Activated CD4-positive, alpha-beta T cell treated with anti-CD3 and anti-CD28 coated beads, Interleukin-2, amount 50 U/mL, for 16 hours (primary cell): ENCODE measurements around the gene IL34.

Source experiments
- DNase-seq: peaks from one replicate; pipeline ENCODE4 v3.0.0-alpha.2; 2020

Gene IL34

GRCh38 chr16:70703835-70704381 is 57.5 kb downstream of the IL34 start:
- no peak for DNase-seq

DNA sequence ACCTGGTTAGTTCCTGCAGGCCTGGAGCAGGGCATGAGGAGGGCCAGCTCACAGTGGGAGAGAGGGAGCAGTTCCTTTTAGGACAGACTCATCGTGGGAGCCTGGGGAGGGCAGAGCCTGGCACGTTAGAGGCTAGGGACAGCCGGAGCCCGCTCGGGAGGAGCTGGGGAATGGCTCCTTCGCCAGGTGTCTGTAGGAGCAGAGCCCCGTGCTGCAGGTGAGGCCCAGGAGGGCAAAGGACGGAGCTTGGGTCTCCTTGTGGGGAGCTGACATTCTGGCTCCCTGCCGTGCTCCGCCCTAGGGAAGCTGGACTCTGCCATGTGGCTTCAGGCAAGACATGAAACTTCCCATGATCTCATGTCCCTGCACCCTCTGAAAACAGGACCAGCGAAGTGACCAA is 58.2 kb downstream of the IL34 start:
- no peak for DNase-seq

DNA sequence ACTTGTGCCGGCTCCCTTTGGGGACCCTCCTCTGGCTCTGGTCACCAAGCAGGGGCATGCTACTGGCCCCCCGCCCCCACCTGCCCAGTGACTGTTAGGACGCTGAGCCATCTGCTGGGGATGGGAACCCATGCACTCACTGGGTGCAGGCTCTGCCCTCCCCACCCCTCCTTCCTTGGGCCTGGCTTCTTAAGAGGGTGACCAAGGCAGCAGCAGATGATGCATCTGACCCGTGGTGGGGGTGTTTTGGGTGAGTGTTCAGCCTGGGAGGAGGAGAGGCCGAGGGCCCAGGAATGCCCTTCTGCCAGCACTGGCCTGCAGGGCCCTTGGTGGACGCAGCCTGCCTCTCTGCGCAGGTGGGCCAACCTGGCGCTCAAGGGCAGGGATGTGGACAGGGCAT is 58.7 kb downstream of the IL34 start:
- no peak for DNase-seq

DNA sequence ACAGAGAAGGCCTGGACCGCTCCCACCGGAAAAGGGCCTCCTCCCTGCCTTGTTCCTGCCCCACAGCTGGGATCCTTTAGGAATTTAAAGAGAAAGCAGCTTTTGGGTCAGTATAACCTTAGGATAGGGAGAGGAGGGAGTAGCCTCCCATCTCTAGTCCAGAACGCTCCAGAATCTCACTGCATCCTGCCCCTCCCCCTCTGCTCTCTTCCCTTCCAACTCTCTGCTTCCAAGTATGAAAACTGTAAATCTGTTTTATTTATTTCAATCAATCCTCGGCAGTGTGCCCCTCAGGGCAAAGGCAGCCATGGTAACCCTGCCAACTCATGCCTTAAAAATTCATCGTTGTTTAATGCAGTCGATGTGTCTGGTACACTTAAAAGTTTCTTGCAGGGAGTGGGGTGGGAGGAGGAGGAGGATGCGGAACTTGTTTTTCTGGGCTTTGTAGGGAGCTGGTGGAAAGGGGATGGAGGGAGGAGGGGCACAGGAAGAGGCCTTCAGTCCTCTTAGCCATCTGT is 60.6 kb downstream of the IL34 start:
- DNase-seq, result no peak

DNA sequence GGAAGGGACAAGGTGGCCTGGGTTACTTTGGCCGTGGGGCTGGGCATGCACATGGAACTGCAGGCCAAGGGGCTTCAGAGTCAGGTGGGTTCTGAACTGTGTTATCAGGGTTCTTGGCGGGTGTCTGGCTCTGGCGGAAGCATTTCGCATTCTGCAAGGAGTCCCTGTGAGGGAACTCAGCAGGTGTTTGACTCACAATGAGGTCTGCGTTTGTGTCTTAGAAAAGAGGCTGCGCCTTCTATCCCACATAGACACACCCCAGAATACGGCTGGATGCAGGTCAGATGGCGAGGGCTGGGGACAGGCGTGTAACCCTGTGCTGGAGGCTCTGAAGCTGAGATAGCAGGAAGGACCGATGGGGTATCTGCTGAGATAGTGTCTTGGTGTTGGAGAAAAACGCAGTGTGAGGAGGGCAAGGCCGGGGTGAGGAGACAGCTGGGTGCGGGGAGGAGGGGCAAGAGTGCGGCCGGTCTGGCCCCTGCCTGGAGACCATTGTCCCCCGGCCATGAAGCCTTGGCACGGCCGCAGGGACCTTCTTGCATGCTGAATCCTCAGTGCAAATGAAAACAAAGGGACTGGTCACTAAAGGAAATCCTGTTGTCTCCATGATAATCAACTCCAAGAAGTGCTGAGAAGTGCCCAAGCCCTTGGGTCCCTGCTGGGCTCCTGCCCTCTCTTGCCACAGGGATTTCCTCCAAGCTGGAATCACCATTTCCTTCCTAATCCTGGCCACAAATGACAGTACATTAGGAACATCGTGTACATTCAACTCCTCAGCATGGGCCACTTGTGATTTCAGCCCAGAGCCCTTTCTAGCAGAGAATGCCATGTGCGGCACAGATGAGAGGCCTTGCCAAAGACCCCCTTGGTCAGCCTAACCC is 62.2 kb downstream of the IL34 start:
- no peak for DNase-seq

GRCh38 chr16:70709457-70709856 is 63.1 kb downstream of the IL34 start:
- DNase-seq, result no peak

DNA sequence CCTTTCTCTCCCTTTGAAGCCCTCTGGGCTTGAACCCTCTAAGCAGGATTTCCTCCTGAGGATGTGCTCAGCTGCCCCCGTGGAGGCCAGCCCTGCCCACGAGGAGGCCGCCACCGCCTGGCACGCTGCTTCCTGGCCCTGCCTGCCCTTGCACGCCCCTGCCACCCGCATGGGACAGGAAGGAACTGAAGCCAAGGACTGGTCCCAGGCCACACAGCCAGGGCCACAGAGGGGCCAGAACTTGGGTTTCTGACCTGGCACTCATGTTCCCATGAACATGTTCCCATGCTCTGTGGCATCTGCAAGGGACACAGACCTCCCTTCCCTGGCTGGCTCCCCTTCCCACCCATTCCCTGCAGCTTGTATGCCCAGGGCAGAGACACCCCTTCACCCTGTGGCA is 63.6 kb downstream of the IL34 start:
- no peak for DNase-seq
